ENCODE data around the gene FKBP4.

GRCh38 chr12:2844786-2845185, 50.0 kb downstream of the FKBP4 start:
- no peak for TF ChIP-seq CTCF (IDR thresholded peaks at IDR 0.05)
- TF ChIP-seq EP300 (IDR thresholded peaks at IDR 0.05), result no peak
- no peak for TF ChIP-seq POLR2A (IDR thresholded peaks at IDR 0.05)
